Endodermal cell (in vitro differentiated cells): ENCODE measurements around the gene RNF17. TPM values are rescaled to one million over a fixed set of nuclear protein-coding genes. Genes with fewer than 3 reads are reported as not detected.

Experiments used
- DNase-seq: peaks from one replicate; pipeline ENCODE4 v3.0.0-alpha.2; 2017
- H3K27ac ChIP-seq: 2 replicates; pipeline ENCODE4 v1.5.1; 2013; ENCODE audit warnings: mild to moderate bottlenecking, low read depth, low read length, moderate library complexity
- H3K27me3 ChIP-seq: 2 replicates; pipeline ENCODE4 v1.6.1; 2013; ENCODE audit warnings: mild to moderate bottlenecking, low read length, moderate library complexity; ENCODE audit not compliant: insufficient read depth, control insufficient read depth, poor library complexity, severe bottlenecking
- H3K36me3 ChIP-seq: 2 replicates; pipeline ENCODE4 v1.7.0; 2013; ENCODE audit warnings: mild to moderate bottlenecking, low read length, moderate library complexity; ENCODE audit not compliant: control insufficient read depth, insufficient read depth
- H3K4me1 ChIP-seq: one replicate; pipeline ENCODE4 v1.7.0; 2013; ENCODE audit warnings: low read length; ENCODE audit not compliant: control insufficient read depth, insufficient read depth
- H3K4me3 ChIP-seq: 2 replicates; pipeline ENCODE4 v1.5.1; 2013; ENCODE audit warnings: mild to moderate bottlenecking, low read length, moderate library complexity
- H3K9ac ChIP-seq: 2 replicates; pipeline ENCODE4 v1.6.1; 2013; ENCODE audit warnings: mild to moderate bottlenecking, low read length, moderate library complexity; ENCODE audit not compliant: poor library complexity, severe bottlenecking; ENCODE audit errors: extremely low read depth
- H3K9me3 ChIP-seq: 2 replicates; pipeline ENCODE4 v1.6.1; 2013; ENCODE audit warnings: mild to moderate bottlenecking, low read length, moderate library complexity; ENCODE audit not compliant: control insufficient read depth
- H3K27ac Mint-ChIP-seq: 2 replicates; pipeline ENCODE4 v1.8.0; 2020; ENCODE audit warnings: mixed read lengths
- H3K27me3 Mint-ChIP-seq: 2 replicates; pipeline ENCODE4 v1.8.0; 2021; ENCODE audit warnings: mild to moderate bottlenecking, mixed read lengths; ENCODE audit not compliant: insufficient read depth
- H3K36me3 Mint-ChIP-seq: 2 replicates; pipeline ENCODE4 v1.8.0; 2020; ENCODE audit warnings: low read depth, mixed read lengths
- H3K4me1 Mint-ChIP-seq: 2 replicates; pipeline ENCODE4 v1.8.0; 2020; ENCODE audit warnings: mixed read lengths
- H3K4me3 Mint-ChIP-seq: 2 replicates; pipeline ENCODE4 v1.8.0; 2020; ENCODE audit warnings: mild to moderate bottlenecking, moderate library complexity, mixed read lengths
- H3K9me3 Mint-ChIP-seq: 2 replicates; pipeline ENCODE4 v1.8.0; 2020; ENCODE audit warnings: mild to moderate bottlenecking, mixed read lengths
- CTCF ChIP-seq: fragments of 200-600 bp; sonication (generic); conservative IDR thresholded peaks from 2 replicates; pipeline ENCODE4 v1.5.0; 2021; ENCODE audit warnings: antibody characterized with exemption, mild to moderate bottlenecking
- WGBS, 2 experiments: methylation state at CpG; one replicate each; pipeline versions ENCODE4 v1.1.5 to v1.1.7; 2013; ENCODE audit warnings: missing lambda C conversion rate in 2 of 2, mixed read lengths in 1 of 2; ENCODE audit not compliant: insufficient coverage in 1 of 2, insufficient read length in 1 of 2; 5-methylcytosine and 5-hydroxymethylcytosine counted together
- total RNA-seq, 2 donors: library from RNA; stranded (reverse); fragmentation: NEBNext Ultra II Directional in 1 of 2; extraction: Animal tissue kit (Norgen Biotek cat#: 25700) in 1 of 2; gene quantifications; 2 replicates in 1 of 2; 3 replicates in 1 of 2; pipeline ENCODE4 v1.2.1, GENCODE V29; 2021

Gene RNF17
- total RNA-seq, 2 donors from 2014 or later: not detected

- TF ChIP-seq CTCF: no peak
- no peak for DNase-seq
- 96 to 98% methylated on average over 5 to 9 of the region's 9 CpGs for WGBS, 2 experiments
- Mint-ChIP-seq H3K9me3 (no peaks in the 10 kb centered on the region), H3K27me3 (no peaks in the 10 kb centered on the region), H3K4me3 (no peak overlapping the region), H3K27ac (no peak overlapping the region), H3K4me1 (no peaks in the 10 kb centered on the region), H3K36me3 (peaks cover 39% of the 10 kb centered on the region)
- H3K4me3 ChIP-seq: no peak overlapping the region
- no peaks in the 10 kb centered on the region for H3K9me3 ChIP-seq
- no peaks in the 10 kb centered on the region for H3K4me1 ChIP-seq
- H3K9ac ChIP-seq: no peak overlapping the region
- H3K27me3 ChIP-seq: no peaks in the 10 kb centered on the region
- H3K27ac ChIP-seq: peak overlapping the region; percentile 34
- peaks cover 89% of the 10 kb centered on the region for H3K36me3 ChIP-seq
Measured at GRCh38 chr13:24900507-24900906, 136.5 kb downstream of the RNF17 start.

GRCh38 chr13:24905242-24905641, 141.3 kb downstream of the RNF17 start:
- no peak overlapping the region for H3K9ac ChIP-seq
- H3K27ac Mint-ChIP-seq: no peak overlapping the region

GRCh38 chr13:24906268-24906667, 142.3 kb downstream of the RNF17 start:
- Mint-ChIP-seq H3K9me3 (no peaks in the 10 kb centered on the region), H3K27me3 (no peaks in the 10 kb centered on the region), H3K4me1 (no peaks in the 10 kb centered on the region), H3K4me3 (no peak overlapping the region), H3K27ac (no peak overlapping the region), H3K36me3 (peaks cover 59% of the 10 kb centered on the region)
- Histone ChIP-seq H3K9ac (no peak overlapping the region), H3K4me3 (no peak overlapping the region), H3K36me3 (peaks cover 91% of the 10 kb centered on the region), H3K9me3 (no peaks in the 10 kb centered on the region), H3K4me1 (no peaks in the 10 kb centered on the region), H3K27ac (no peak overlapping the region), H3K27me3 (no peaks in the 10 kb centered on the region)
- no peak for TF ChIP-seq CTCF
- DNase-seq: no peak
- WGBS, 2 experiments: 94 to 100% methylated on average over 5 to 7 of the region's 7 CpGs

More at GRCh38 chr13:24905242-24905641, 141.3 kb downstream of the RNF17 start:
- H3K36me3 ChIP-seq: peaks cover 87% of the 10 kb centered on the region
- WGBS, 2 experiments: 94% methylated on average over 2 to 3 of the region's 3 CpGs
- H3K4me1 Mint-ChIP-seq: no peaks in the 10 kb centered on the region
- H3K9me3 ChIP-seq: no peaks in the 10 kb centered on the region
- no peaks in the 10 kb centered on the region for H3K4me1 ChIP-seq
- no peak overlapping the region for H3K27ac ChIP-seq
- no peak overlapping the region for H3K4me3 Mint-ChIP-seq
- peaks cover 54% of the 10 kb centered on the region for H3K36me3 Mint-ChIP-seq
- TF ChIP-seq CTCF: no peak
- H3K9me3 Mint-ChIP-seq: no peaks in the 10 kb centered on the region
- no peak for DNase-seq
- H3K4me3 ChIP-seq: no peak overlapping the region
- H3K27me3 ChIP-seq: no peaks in the 10 kb centered on the region
- H3K27me3 Mint-ChIP-seq: no peaks in the 10 kb centered on the region
